HG03571 (cell line): ENCODE measurements around the gene SSH2.
"Not testable (repeated sequence)": the region's sequence is repeated elsewhere in the genome, so short reads cannot be mapped to it uniquely, and the experiment has no call there.

ENCODE experiments used
- ATAC-seq: cut with Tn5 transposase; IDR thresholded peaks from one replicate; pipeline ENCODE4 v1.9.1; 2021; ENCODE audit not compliant: unreplicated experiment

Gene SSH2

GRCh38 chr17:29789196-29790170 is 140.5 kb downstream of the SSH2 start:
- no peak for ATAC-seq

GRCh38 chr17:29787995-29788394 is 142.0 kb downstream of the SSH2 start:
- ATAC-seq, result no peak

- no peak for ATAC-seq
Observed at GRCh38 chr17:29782917-29783316, 147.1 kb downstream of the SSH2 start.

GRCh38 chr17:29779812-29780190 is 150.2 kb downstream of the SSH2 start:
- ATAC-seq, result not testable (repeated sequence)

- no peak for ATAC-seq
Observed at GRCh38 chr17:29778956-29779811, 150.8 kb downstream of the SSH2 start.

GRCh38 chr17:29777663-29778062 is 152.4 kb downstream of the SSH2 start:
- no peak for ATAC-seq

- no peak for ATAC-seq
Observed at GRCh38 chr17:29776026-29776425, 154.0 kb downstream of the SSH2 start.

GRCh38 chr17:29772981-29773380 is 157.0 kb downstream of the SSH2 start:
- no peak for ATAC-seq

- no peak for ATAC-seq
Observed at GRCh38 chr17:29771546-29771945, 158.5 kb downstream of the SSH2 start.

- no peak for ATAC-seq
Observed at GRCh38 chr17:29769225-29769624, 160.8 kb downstream of the SSH2 start.

- no peak for ATAC-seq
Observed at GRCh38 chr17:29766796-29767327, 163.2 kb downstream of the SSH2 start.

- ATAC-seq, result no peak
Observed at GRCh38 chr17:29764748-29765147, 165.3 kb downstream of the SSH2 start.

- no peak for ATAC-seq
Observed at GRCh38 chr17:29764217-29764616, 165.8 kb downstream of the SSH2 start.

GRCh38 chr17:29763273-29763672 is 166.8 kb downstream of the SSH2 start:
- no peak for ATAC-seq

- ATAC-seq, result peak; percentile 75
Observed at GRCh38 chr17:29761040-29761761, 168.8 kb downstream of the SSH2 start.

GRCh38 chr17:29760279-29761039 is 169.6 kb downstream of the SSH2 start:
- no peak for ATAC-seq

- no peak for ATAC-seq
Observed at GRCh38 chr17:29758255-29758654, 171.8 kb downstream of the SSH2 start.

- no peak for ATAC-seq
Observed at GRCh38 chr17:29757788-29758187, 172.2 kb downstream of the SSH2 start.

- ATAC-seq, result peak; percentile 59
Observed at GRCh38 chr17:29753845-29754439, 176.1 kb downstream of the SSH2 start.
